Gastroesophageal sphincter (tissue), 4 donors: ENCODE data around the gene ANKMY2. TPM values are rescaled to one million over a fixed set of nuclear protein-coding genes. Genes with fewer than 3 reads are reported as not detected.

Experiments
- ATAC-seq: fragments of 150-250 bp; one replicate; pipeline ENCODE4 v1.9.1; 2016; ENCODE audit warnings: mild to moderate bottlenecking, moderate library complexity
- H3K27ac ChIP-seq, 4 donors: fragments of 200-600 bp; sonication (generic) in 3 of 4; 1 replicate in 3 of 4; 2 replicates in 1 of 4; pipeline ENCODE4 v1.5.1; 2016 to 2019
- H3K27me3 ChIP-seq: fragments of 200-600 bp; sonication (generic); one replicate; pipeline ENCODE4 v1.5.1; 2019
- H3K36me3 ChIP-seq, 2 donors: fragments of 200-600 bp; sonication (generic); one replicate each; pipeline ENCODE4 v1.5.1; 2019; ENCODE audit warnings: control low read depth in 1 of 2
- H3K4me1 ChIP-seq, 3 donors: fragments of 200-600 bp; sonication (generic); 1 replicate in 2 of 3; 2 replicates in 1 of 3; pipeline ENCODE4 v1.5.1; 2016 to 2019; ENCODE audit warnings: control low read depth in 2 of 3
- H3K4me3 ChIP-seq, 2 donors: fragments of 200-600 bp; sonication (generic); one replicate each; pipeline ENCODE4 v1.5.1; 2019; ENCODE audit warnings: mild to moderate bottlenecking in 1 of 2, moderate library complexity in 1 of 2
- H3K9me3 ChIP-seq, 3 donors: fragments of 200-600 bp; sonication (generic); one replicate each; pipeline ENCODE4 v1.5.1; 2017 to 2019; ENCODE audit warnings: control low read depth in 2 of 3
- EP300 ChIP-seq: sonication (generic); formaldehyde crosslinking; IDR thresholded peaks from one replicate; pipeline ENCODE4 v1.6.1; 2017; ENCODE audit warnings: antibody characterized with exemption, mild to moderate bottlenecking
- POLR2A ChIP-seq, 2 donors: fragments of 450-650 bp; IDR thresholded peaks; one replicate each; pipeline ENCODE4 v1.6.1; 2017; ENCODE audit warnings: antibody characterized with exemption in 2 of 2, mild to moderate bottlenecking in 2 of 2, moderate library complexity in 1 of 2
- POLR2AphosphoS5 ChIP-seq: sonication (generic); formaldehyde crosslinking; IDR thresholded peaks from one replicate; pipeline ENCODE4 v1.6.1; 2017; ENCODE audit warnings: antibody characterized with exemption
- WGBS, 2 donors: methylation state at CpG; one replicate each; pipeline ENCODE4 v1.1.5; 2018; ENCODE audit warnings: low coverage in 1 of 2; 5-methylcytosine and 5-hydroxymethylcytosine counted together
- total RNA-seq, 4 donors: library from RNA; depleted of rRNA; stranded (reverse); fragments of >200 nt; gene quantifications; one replicate each; pipeline ENCODE4 v1.1.0, GENCODE V29; 2016
- TF ChIP-seq, protein P1 (sequence below), 4 experiments: fragments of 200-600 bp in 2 of 4; fragments of 450-650 bp in 2 of 4; sonication (generic) in 1 of 4; IDR thresholded peaks; one replicate each; pipeline ENCODE4 v1.5.1; 2017 to 2019; ENCODE audit warnings: antibody characterized with exemption in 4 of 4, mild to moderate bottlenecking in 2 of 4, moderate library complexity in 2 of 4

ANKMY2 gene
- total RNA-seq, 4 donors from 2014 or later, result 13.2 to 37.9 (median 25.3) TPM

DNA sequence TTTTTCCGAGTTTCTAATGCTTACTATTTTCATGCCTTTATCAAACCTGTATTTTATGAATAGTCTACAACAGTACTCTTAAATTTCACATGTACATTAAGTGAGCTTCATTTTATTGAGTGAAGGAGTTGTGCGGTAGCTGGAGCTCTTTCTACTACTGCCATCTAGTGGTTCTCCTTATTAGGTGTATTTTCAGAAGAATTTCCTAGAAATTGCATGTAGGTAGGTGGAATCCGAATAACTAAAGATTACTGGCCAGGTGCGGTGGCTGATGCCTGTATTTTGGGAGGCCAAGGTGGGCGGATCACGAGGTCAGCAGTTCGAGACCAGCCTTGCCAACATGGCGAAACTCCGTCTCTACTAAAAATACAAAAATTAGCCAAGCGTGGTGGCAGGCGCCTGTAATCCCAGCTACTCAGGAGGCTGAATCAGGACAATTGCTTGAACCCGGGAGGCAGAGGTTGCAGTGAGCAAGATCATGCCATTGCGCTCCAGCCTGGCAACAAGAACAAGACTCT is 80.6 kb downstream of the ANKMY2 start:
- H3K4me3 ChIP-seq, result no peak overlapping the region
- no peaks in the 10 kb centered on the region for H3K36me3 ChIP-seq
- 12 to 22% methylated on average over 11 to 12 of the region's 13 CpGs for WGBS, 2 donors
- no peak overlapping the region for H3K27ac ChIP-seq
- ATAC-seq, result no peak
- TF ChIP-seq, protein P1, sequence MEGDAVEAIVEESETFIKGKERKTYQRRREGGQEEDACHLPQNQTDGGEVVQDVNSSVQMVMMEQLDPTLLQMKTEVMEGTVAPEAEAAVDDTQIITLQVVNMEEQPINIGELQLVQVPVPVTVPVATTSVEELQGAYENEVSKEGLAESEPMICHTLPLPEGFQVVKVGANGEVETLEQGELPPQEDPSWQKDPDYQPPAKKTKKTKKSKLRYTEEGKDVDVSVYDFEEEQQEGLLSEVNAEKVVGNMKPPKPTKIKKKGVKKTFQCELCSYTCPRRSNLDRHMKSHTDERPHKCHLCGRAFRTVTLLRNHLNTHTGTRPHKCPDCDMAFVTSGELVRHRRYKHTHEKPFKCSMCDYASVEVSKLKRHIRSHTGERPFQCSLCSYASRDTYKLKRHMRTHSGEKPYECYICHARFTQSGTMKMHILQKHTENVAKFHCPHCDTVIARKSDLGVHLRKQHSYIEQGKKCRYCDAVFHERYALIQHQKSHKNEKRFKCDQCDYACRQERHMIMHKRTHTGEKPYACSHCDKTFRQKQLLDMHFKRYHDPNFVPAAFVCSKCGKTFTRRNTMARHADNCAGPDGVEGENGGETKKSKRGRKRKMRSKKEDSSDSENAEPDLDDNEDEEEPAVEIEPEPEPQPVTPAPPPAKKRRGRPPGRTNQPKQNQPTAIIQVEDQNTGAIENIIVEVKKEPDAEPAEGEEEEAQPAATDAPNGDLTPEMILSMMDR (IDR thresholded peaks at IDR 0.05), result peak; percentile 62 to 81 (median 68)
- TF ChIP-seq POLR2A (IDR thresholded peaks at IDR 0.05), result no peak
- H3K27me3 ChIP-seq, result no peaks in the 10 kb centered on the region
- H3K9me3 ChIP-seq, result no peaks in the 10 kb centered on the region
- peaks cover 0 to 6% (median 0%) of the 10 kb centered on the region in 3 donors for H3K4me1 ChIP-seq

DNA sequence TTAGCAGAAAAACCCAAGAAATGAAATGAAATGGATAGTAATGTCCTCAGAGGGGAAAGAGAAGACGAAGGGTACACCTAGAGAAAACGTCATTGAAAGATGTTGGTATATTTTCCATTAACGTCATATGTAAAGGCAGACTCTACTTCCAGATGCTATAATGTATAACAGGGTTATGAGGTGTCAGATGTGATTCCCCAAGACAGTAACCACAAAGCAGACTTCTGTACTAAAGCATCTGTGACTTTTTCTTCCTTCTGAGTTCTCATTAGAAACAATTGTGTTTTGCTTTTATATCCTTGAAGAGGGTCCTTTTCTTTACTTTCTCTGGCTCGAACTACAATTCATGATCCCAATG is 81.6 kb downstream of the ANKMY2 start:
- peaks cover 0 to 6% (median 0%) of the 10 kb centered on the region in 3 donors for H3K4me1 ChIP-seq
- WGBS, 2 donors, result 74 to 85% methylated on average over 4 of the region's 4 CpGs
- ATAC-seq, result no peak
- no peak overlapping the region for H3K27ac ChIP-seq
- H3K27me3 ChIP-seq, result no peaks in the 10 kb centered on the region
- H3K9me3 ChIP-seq, result no peaks in the 10 kb centered on the region
- H3K36me3 ChIP-seq, result no peaks in the 10 kb centered on the region
- TF ChIP-seq EP300, result no peak
- TF ChIP-seq POLR2A (IDR thresholded peaks at IDR 0.05), result no peak
- TF ChIP-seq, protein P1 (IDR thresholded peaks at IDR 0.05), result no peak
- no peak for TF ChIP-seq POLR2AphosphoS5
- no peak overlapping the region for H3K4me3 ChIP-seq

- no peak for ATAC-seq
- 66 to 88% methylated on average over 5 of the region's 5 CpGs for WGBS, 2 donors
- H3K9me3 ChIP-seq, result no peaks in the 10 kb centered on the region
- no peaks in the 10 kb centered on the region for H3K27me3 ChIP-seq
- H3K27ac ChIP-seq, result no peak overlapping the region
- no peak overlapping the region for H3K4me3 ChIP-seq
- no peaks in the 10 kb centered on the region for H3K36me3 ChIP-seq
- peaks cover 0 to 6% (median 0%) of the 10 kb centered on the region in 3 donors for H3K4me1 ChIP-seq
- TF ChIP-seq POLR2AphosphoS5 (no peak), POLR2A (IDR thresholded peaks at IDR 0.05) (no peak)
Measured at GRCh38 chr7:16563281-16564022, 82.1 kb downstream of the ANKMY2 start.

DNA sequence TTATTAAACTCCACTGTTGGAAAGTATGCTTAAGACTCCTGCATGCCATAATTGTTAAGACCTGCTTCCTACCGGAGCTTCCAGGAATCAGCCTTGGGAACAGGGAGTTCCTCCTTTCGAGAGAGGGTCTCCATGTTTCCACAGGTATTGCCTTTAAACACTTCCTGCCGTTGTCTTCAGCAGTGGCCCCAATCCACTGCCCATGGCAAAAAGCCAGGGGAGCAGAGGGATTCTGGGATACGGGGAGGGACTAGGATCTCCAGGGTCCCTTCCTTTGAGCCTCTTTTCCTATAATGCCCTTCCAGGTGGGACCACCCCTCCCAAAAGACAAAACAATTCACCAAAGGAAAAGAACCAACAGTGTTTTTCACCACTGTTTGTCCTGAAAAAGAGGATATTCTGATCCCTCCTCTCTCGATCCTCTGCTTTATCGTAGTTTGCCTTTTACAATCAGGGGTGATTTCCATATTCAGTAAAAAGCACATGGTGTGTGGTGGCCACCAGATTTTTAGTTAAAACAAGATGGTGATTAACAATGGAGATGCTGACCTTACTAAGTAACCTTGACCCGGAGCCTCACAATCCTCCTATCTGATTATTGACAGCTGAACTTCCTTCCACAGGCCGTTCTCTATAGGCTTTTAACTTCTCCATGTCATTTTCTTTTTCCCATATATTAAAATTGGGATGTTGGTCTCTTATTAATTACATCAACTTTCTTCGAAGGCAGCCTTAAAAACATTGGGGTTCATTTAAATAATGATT is 82.9 kb downstream of the ANKMY2 start:
- Histone ChIP-seq H3K27ac (no peak overlapping the region), H3K27me3 (no peaks in the 10 kb centered on the region), H3K4me1 (peaks cover 0 to 6% (median 0%) of the 10 kb centered on the region in 3 donors), H3K9me3 (no peaks in the 10 kb centered on the region), H3K4me3 (no peak overlapping the region), H3K36me3 (no peaks in the 10 kb centered on the region)
- TF ChIP-seq EP300 (no peak), POLR2A (IDR thresholded peaks at IDR 0.05) (no peak), POLR2AphosphoS5 (no peak)
- TF ChIP-seq, protein P1 (IDR thresholded peaks at IDR 0.05), result no peak
- WGBS, 2 donors, result 84 to 95% methylated on average over 7 to 8 of the region's 9 CpGs
- no peak for ATAC-seq

GRCh38 chr7:16561943-16562342 is 83.6 kb downstream of the ANKMY2 start:
- Histone ChIP-seq H3K4me3 (no peak overlapping the region), H3K9me3 (no peaks in the 10 kb centered on the region), H3K36me3 (no peaks in the 10 kb centered on the region), H3K27me3 (no peaks in the 10 kb centered on the region), H3K27ac (no peak overlapping the region), H3K4me1 (peaks cover 0 to 6% (median 0%) of the 10 kb centered on the region in 3 donors)
- no peak for ATAC-seq
- 89 to 95% methylated on average over 3 of the region's 3 CpGs for WGBS, 2 donors
- TF ChIP-seq POLR2A (IDR thresholded peaks at IDR 0.05) (no peak), EP300 (no peak), POLR2AphosphoS5 (no peak)
- TF ChIP-seq, protein P1 (IDR thresholded peaks at IDR 0.05), result no peak
